ENCODE data around the gene SH3PXD2A.

DNA sequence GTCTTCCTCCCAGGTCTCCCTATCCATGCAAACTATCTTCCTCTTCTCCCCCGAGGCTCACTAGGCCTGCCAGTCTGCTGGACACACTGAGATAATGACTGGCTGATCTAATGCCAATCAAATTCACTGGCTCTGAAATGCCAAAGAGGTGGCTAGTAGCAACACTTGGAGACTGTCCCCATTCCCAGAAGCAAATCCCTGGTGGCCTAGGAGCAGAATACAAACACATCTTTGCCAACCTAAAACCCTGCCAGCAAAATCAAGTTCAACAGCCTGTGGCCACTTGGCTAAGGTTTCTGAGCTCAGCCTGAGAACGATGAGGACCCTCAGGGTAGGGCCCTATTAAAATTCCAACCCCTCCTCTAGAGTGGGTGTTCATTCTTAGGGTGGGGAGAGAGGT lies 46.6 kb downstream of the SH3PXD2A start:
- TF ChIP-seq JUND (IDR thresholded peaks at IDR 0.05; ENCODE audit: borderline replicate concordance, low read depth, low read length) (no peak), JUND (tag; IDR thresholded peaks at IDR 0.05; ENCODE audit: borderline replicate concordance, low read depth, low read length) (no peak), TEAD2 (tag; IDR thresholded peaks at IDR 0.05) (no peak), ZNF76 (CRISPR knock-in tag; IDR thresholded peaks at IDR 0.05; ENCODE audit: borderline replicate concordance) (no peak), NONO (IDR thresholded peaks at IDR 0.05; ENCODE audit: low read depth in 2 of 2, low read length in 1 of 2) (no peak), FOXA3 (CRISPR knock-in tag; conservative IDR thresholded peaks at IDR 0.05 in 1 of 2, IDR thresholded peaks at IDR 0.05 in 1 of 2) (no peak), HNRNPK (IDR thresholded peaks at IDR 0.05; ENCODE audit: low read depth, low read length, poor library complexity, severe bottlenecking) (no peak)
- TF ChIP-seq, protein P1, sequence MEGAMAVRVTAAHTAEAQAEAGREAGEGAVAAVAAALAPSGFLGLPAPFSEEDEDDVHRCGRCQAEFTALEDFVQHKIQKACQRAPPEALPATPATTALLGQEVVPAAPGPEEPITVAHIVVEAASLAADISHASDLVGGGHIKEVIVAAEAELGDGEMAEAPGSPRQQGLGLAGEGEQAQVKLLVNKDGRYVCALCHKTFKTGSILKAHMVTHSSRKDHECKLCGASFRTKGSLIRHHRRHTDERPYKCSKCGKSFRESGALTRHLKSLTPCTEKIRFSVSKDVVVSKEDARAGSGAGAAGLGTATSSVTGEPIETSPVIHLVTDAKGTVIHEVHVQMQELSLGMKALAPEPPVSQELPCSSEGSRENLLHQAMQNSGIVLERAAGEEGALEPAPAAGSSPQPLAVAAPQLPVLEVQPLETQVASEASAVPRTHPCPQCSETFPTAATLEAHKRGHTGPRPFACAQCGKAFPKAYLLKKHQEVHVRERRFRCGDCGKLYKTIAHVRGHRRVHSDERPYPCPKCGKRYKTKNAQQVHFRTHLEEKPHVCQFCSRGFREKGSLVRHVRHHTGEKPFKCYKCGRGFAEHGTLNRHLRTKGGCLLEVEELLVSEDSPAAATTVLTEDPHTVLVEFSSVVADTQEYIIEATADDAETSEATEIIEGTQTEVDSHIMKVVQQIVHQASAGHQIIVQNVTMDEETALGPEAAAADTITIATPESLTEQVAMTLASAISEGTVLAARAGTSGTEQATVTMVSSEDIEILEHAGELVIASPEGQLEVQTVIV (CRISPR knock-in tag; IDR thresholded peaks at IDR 0.05; ENCODE audit: borderline replicate concordance), result no peak
- TF ChIP-seq, protein P2, sequence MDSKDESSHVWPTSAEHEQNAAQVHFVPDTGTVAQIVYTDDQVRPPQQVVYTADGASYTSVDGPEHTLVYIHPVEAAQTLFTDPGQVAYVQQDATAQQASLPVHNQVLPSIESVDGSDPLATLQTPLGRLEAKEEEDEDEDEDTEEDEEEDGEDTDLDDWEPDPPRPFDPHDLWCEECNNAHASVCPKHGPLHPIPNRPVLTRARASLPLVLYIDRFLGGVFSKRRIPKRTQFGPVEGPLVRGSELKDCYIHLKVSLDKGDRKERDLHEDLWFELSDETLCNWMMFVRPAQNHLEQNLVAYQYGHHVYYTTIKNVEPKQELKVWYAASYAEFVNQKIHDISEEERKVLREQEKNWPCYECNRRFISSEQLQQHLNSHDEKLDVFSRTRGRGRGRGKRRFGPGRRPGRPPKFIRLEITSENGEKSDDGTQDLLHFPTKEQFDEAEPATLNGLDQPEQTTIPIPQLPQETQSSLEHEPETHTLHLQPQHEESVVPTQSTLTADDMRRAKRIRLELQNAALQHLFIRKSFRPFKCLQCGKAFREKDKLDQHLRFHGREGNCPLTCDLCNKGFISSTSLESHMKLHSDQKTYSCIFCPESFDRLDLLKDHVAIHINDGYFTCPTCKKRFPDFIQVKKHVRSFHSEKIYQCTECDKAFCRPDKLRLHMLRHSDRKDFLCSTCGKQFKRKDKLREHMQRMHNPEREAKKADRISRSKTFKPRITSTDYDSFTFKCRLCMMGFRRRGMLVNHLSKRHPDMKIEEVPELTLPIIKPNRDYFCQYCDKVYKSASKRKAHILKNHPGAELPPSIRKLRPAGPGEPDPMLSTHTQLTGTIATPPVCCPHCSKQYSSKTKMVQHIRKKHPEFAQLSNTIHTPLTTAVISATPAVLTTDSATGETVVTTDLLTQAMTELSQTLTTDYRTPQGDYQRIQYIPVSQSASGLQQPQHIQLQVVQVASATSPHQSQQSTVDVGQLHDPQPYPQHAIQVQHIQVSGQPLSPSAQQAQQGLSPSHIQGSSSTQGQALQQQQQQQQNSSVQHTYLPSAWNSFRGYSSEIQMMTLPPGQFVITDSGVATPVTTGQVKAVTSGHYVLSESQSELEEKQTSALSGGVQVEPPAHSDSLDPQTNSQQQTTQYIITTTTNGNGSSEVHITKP (IDR thresholded peaks at IDR 0.05; ENCODE audit: partially characterized antibody), result no peak

Measured in K562 (cell line).